Measurements from ENCODE around the gene SIRT7.

Gene SIRT7

GRCh38 chr17:81863833-81864768 is 53.9 kb downstream of the SIRT7 start:
- no peak for DNase-seq (ENCODE audit: low spot score)

DNA sequence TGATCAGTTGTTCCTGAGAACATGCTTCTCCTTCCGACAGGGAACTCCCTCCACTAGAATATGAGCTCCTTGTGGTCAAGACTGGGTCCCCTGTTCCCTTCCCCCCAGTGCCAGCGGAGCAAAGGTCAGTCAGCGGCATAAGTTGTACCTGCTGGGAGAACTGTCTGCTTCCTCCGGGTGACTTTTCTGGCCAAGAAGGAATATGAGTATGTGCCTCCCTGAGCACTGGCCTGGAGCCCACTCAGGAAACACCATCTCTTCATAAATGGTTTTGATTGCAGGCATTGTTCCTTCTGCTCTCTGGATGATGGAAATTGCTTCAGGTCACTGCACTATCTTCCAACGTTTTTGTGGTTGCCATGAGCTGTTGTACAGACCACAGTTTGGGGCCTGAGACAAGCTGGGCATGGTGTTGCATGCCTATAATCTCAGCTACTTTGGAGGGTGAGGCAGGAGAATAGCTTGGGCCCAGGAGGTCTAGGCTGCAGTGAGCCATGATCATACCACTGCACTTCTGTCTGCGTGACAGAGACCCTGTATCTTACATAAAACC is 54.8 kb downstream of the SIRT7 start:
- no peak for DNase-seq (ENCODE audit: low spot score)

Measured in NAMALWA (cell line).